HG03342 (cell line): ENCODE data around the gene ABL2.
"Not testable (repeated sequence)": the region's sequence is repeated elsewhere in the genome, so short reads cannot be mapped to it uniquely, and the experiment has no call there.

Experiments
- ATAC-seq: cut with Tn5 transposase; IDR thresholded peaks from one replicate; pipeline ENCODE4 v1.9.1; 2021; ENCODE audit warnings: mild to moderate bottlenecking, moderate library complexity; ENCODE audit not compliant: unreplicated experiment

The ABL2 gene

DNA sequence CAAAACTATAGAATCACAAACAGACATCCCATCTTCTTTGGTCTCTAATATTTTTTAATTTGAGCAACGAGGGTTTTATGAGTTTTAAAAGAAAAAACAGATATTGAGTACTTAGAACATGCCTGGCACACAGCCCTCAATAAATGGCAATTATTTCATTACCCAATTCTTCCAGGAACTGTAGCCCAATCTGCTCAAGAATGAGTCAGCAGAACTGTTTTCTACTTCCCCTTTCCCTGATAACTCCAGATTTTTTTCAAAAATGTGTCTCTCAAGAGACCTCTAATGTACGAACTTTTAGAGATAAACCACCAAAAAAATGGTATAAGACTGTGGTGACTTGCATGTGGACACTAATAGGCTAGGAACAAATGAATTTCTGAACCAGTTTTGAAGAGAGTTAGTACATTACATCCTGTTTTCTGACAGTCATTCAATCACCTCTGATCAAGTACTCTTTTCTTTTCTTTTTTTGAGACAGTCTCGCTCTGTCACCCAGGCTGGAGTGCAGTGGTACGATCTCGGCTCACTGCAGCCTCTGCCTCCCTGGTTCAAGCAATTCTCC lies 11.5 kb downstream of the ABL2 start:
- ATAC-seq = no peak

DNA sequence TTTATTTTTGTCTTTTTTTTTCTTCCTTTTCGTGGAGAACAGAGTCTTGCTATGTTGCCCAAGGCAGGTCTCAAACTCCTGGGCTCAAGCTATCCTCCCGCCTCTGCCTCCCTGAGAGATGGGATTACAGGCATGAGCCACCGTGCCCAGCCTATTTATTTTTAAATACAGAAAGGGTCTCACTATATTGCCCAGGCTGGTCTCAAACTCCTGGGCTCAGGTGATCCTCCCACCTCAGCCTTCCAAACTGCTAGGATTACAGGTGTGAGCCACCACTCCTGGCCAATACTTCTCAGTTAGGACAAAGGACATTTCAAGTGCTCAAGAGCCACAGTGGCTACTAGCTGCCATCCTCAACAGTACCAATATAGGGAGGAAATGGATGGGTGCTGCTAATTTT lies 16.2 kb downstream of the ABL2 start:
- not testable (repeated sequence) for ATAC-seq

DNA sequence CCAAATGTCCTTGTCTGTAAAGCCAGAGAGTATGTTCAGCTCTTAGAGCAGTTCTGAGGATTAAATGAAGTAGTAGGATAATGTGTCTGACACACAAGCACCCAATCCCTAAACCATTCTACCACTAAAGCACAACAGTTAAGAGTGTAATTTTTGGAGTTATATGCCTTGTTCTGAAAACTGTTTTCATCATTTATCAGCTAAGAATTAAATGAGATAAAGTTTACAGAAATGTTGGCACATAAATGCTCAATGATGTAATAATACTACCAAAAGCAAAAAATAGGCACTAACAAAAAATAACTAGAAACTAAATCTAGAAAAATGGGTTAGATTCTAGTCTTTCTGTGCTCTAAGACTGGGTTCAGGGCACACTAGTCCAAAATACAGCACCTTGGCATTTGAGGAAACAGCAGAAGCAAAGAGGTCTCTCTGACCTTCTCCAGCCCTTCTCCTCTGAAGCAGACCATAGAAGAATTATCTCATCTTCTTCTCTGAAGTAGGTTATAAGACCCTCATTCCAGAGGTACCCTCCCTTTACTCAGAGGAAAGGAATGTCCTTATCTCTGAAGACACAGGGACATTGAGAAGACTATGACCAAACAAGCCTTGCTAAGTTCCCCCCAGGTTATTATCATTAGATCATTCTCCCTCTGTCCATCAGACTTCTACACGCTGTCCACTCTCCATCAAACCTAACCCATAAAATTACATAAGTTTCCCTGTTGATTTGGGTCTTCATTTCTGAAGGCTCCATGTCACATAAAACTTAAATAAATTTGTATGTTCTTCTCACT lies 20.6 kb downstream of the ABL2 start:
- no peak for ATAC-seq

DNA sequence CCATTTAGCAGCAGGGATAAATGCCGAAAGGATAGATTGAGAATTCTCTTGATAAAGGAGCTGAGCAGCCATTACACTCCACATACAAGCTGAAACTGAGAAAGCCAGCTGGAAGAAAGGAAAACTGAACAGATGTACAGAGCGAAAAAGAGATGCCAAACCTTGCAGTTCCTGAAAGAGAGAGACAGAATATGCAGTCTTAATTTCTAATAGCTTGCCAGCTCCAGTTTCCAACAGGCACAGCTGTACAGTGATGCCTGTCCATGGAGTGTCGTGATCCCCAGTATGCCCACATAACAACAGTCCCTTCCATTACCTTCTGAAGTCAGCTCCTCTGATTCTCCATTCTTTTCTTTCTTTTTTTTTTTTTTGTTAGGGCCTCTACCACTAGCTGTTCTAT lies 22.7 kb downstream of the ABL2 start:
- ATAC-seq = no peak

DNA sequence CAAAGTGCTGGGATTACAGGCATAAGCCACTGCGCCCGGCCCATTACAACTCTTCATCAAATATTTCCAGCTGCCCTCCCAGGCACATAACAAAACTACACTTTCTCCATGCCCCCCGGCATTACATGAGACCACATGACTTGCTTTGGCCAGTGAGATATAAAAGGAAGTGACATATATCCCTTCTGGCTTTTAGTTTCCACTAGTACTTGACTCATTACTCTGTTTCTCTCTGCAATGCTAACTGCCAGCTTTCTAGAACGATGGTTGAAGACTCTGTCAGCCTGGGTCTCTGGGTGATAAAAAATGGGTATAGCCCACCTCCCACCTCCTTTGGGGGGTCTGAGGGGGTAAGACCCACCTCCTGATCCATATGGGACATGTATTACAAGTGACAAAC lies 24.2 kb downstream of the ABL2 start:
- no peak for ATAC-seq

DNA sequence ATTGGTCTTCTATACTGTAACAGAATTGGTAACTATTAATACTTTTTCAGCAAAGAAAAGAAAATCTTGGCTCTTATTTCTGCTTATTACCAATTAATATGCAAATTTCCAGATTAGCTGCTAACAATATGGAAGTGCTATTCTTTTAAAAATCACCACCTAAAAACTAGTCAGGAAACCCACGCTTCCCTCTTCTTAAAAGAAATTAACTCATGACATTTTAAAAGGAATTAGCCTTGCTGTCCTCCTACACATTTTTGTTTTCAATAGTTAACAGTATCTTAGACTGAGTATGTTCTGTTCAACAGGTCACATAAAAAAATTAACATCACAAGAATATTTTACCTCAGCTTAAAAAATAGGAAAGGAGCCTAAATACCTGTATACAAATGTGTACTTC lies 27.3 kb downstream of the ABL2 start:
- ATAC-seq = no peak

DNA sequence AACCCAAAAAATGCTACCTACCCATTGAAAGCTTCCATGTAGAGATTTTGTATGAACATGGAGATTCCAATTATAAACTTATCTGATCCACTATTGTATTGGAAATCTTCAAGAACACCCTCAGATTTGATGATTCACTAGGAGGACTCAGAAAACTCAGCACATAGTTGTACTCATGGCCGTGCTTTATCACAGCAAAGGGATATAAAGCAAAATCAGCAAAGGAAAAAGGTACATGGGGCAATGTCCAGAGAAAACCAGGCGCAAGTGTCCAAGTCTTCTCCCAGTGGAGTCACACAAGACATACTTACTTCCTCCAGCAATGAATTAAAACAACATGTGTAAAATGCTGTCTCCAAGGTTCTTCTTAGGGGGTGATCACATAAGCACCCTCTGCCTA lies 28.9 kb downstream of the ABL2 start:
- ATAC-seq = no peak

DNA sequence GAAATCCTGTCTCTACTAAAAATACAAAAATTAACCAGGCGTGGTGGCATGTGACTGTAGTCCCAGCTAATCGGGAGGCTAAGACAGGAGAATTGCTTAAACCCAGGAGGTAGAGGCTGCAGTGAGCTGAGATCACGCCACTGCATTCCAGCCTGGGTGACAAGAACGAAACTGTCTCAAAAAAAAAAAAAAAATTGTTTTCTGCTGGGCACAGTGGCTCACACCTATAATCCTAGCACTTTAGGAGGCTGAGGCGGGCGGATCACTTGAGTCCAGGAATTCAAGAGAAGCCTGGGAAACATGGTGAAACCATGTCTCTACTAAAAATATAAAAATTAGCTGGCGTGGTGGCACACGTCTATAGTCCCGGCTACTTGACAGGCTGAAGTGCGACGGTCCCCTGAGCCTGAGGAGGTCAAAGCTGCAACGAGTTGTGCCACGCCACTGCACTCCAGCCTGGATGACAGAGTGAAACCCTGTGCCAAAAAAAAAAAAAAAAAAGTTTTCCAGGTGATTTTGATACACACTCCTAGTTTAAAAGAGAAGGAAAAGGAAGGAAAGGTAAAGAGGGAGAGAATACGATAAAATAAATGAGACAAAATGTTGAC lies 31.7 kb downstream of the ABL2 start:
- no peak for ATAC-seq

DNA sequence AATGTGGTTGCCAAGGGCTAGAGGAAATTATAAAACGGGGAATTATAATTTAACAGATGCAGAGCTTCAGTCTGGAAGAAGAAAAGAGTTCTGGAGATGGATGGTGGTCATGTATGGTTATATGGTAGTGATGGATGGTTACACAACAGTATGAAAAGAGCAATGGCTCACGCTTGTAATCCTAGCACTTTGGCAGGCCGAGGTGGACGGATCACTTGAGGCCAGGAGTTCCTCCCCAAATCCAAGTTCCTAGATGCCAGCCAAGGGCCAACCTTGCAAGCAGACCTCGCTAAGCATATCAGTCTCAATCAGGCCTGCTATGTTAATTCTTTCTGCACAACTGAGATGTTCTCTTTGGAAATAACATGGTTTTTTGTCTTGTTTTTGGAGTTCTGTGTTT lies 33.6 kb downstream of the ABL2 start:
- not testable (repeated sequence) for ATAC-seq

DNA sequence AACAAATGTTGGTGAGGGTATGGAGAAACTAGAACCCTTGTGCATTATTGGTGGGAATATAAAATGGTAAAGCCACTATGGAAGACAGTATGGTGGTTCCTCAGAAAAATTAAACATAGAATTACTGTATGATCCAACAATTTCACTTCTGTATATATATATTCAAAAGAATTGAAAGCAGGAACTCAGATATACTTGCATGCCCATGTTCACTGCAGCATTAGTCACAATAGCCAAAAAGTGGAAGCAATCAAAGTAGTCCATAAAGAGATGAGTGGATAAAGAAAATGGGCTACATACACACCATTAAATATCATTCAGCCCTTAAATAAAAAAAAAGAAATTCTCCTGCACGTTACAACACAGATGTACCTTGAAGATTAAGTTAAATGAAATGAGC lies 34.1 kb downstream of the ABL2 start:
- no peak for ATAC-seq

DNA sequence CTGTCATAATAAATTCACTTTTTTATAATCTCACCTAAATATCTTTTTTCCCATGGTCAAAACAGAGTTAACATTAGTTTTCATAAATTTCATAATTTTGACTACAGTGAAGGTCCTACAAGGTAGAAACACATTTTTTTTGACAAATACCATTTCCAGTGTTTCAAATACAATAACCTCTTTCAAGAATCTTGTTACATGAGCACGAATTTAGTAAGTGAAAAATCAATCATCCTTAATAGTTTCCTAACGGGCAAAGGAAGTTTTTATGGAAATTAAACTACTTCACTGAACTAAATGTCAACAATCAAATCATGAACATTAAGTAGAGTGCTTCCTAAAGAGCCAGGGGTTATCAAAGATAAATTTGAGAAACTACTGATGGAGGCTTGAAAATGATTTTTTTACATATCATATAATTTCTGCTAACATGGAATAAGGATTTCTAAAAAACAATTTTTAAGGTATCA lies 35.4 kb downstream of the ABL2 start:
- ATAC-seq = no peak

DNA sequence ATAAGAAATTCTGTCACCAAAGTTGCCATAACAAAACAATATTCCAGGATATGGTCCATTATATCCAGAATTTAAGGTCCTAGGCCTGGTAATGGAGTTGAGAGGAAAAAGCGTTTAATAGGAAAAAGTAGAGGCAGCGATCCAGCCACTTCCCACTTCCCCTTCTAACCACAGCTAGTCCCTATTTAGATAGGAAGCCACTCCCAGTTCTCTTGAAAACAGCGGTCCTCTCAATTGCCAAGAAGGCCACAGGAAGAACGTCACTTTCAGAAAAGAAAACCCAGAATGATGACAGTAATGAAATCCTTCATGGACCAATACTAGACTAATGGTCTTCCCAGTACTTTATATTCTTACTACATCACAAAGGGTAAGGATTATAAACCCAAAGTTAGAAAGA lies 38.6 kb downstream of the ABL2 start:
- no peak for ATAC-seq

DNA sequence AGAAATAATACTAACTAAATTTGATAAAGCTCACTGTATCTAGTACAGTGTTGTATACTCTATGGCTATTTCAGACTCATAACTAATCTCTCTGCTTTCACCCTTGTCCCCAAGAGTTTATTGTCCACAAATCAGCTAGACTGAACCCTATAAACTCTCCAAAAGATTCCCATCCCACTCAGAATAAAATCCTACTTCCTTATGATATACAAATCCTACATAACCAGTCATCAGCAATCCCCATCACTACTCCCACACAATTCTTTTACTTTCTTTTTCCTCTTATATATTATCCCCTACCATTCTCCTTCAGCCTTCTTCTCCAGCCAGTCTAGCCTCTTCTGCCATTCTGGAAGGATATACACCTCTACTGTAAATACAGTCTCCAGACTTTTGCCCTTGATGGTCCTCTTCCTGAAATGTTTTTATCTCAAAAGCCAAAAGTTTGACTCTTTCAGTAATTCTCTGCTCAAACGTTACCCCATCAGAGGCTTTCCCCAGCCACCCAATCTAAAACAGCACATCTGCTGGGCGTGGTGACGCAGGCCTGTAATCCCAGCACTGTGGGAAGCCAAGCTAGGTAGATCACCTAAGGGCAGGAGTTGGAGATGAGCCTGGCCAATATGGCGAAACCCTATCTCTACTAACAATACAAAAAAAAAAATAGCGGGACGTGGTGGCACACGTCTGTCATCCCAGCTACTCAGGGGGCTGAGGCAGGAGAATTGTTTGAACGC lies 41.6 kb downstream of the ABL2 start:
- no peak for ATAC-seq

DNA sequence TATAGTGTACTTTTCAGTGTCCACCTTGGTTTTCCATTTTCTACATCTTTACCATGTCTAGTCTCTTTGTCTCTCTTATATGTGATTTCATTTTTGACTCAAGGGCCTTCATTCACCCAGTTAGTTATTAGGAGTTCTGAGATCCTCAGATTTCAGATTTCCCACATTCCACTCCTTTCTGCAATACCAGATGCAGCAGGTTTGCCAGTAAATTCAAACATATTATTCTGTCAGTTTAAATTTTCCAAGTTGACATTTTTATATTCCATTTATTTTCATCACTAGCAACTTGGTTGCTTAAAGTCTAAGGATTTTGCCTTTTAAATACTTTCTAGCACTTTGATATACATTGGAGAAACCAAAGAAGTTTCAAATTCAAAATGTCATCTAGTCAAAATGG lies 42.4 kb downstream of the ABL2 start:
- ATAC-seq = no peak

DNA sequence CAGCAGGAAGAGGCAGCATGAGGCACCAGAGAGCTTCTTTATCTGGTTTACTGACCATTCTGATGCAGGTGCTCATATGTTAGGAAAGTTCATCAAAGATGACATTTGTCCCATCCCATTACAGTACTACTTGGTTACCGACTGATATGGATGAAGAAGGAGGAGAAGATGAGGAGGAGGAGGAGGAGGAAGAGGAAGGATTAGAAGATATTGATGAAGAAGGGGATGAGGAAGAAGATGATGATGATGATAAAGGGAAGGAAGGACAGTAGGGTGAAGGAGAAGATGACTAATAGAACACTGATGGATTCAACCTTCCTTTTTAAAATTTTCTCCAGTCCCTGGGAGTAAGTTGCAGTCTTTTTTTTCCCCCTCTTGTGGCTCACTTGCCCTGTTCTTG lies 45.1 kb downstream of the ABL2 start:
- no peak for ATAC-seq

DNA sequence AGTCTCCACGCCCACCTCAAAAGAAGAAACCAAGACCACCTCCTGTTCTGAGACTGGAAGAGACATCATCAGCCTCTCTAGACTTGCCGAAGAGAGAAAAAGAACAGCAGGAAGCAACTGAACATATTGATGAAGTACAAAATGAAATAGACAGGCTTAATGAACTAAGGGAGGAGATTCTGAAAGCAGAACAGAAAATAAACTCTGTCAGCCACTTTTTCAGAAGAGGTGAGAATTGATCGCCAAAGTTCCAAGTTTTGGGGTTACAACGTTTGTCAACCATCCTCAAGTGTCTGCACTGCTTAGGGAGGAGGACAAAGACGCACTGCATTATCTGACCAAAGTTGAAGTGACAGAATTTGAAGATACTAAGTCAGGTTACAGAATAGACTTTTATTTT lies 45.6 kb downstream of the ABL2 start:
- ATAC-seq = no peak

DNA sequence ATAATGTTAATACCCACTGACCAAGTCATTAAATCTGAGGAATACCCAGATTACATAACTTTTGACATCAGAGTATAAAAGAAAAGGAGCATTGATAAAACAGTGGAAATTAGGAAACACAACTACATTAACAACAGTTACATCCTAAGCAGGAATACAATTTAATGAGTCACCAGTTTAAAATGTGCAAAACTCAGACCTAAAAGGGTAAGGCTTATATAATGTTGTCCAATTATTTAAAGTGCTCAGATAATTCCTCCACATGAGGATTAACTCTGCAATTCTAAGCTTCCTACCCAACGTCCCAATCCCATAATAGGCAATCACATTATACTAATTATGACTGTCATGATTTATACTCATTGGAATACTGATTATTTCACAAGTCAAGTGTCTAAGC lies 50.5 kb downstream of the ABL2 start:
- no peak for ATAC-seq

DNA sequence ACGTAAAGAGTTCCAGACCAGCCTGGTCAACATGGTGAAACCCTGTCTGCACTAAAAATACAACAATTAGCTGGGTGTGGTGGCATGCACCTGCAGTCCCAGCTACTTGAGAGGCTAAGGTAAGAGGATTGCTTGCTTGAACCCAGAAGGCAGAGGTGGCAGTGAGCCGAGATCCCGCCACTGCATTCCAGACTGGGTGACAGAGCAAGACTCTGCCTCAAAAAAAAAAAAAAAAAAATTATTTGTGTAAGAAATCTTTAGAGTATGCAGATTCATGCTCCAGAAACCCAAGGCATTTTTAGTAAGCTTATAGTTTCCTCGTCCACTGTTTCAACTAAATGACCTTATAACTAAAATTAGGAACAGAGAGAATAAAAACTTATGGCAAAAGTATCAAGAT lies 51.3 kb downstream of the ABL2 start:
- no peak for ATAC-seq

DNA sequence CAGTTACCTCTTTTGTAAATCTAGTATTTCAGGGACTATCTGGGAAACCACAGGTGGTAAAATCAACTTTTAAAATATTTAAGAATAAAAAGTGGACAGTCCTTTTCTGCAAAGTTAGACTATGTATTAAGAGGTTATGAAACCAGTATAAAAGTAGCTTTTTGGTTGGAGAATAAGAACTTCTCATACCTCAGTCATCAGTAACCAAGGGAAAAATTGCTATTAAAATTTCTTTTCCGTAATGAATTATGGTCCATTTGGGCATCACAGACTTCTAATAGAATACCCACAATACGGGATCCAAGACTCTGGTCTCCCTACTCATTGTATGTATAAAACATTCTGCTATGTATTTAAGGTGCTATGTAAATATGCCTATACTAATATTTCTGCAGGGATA lies 51.9 kb downstream of the ABL2 start:
- ATAC-seq = no peak

DNA sequence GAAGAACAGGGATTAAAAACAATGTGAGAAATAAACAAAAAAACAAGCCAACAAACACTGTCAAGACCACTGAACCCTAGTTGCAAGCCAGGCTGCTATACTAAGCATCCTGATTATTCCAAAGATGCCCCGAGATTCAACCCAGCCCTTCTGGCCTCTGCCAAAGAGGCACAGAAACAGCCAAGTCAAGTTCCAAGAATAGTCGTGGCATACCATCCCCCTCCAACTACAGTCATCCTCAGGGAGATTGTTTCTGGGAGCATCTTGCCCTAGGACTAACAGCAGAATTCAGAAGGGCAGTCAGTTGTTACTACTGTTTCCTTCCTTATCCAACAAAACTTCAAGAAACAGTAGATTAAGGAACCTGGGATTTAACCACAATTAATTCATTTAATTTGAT lies 52.3 kb downstream of the ABL2 start:
- no peak for ATAC-seq

DNA sequence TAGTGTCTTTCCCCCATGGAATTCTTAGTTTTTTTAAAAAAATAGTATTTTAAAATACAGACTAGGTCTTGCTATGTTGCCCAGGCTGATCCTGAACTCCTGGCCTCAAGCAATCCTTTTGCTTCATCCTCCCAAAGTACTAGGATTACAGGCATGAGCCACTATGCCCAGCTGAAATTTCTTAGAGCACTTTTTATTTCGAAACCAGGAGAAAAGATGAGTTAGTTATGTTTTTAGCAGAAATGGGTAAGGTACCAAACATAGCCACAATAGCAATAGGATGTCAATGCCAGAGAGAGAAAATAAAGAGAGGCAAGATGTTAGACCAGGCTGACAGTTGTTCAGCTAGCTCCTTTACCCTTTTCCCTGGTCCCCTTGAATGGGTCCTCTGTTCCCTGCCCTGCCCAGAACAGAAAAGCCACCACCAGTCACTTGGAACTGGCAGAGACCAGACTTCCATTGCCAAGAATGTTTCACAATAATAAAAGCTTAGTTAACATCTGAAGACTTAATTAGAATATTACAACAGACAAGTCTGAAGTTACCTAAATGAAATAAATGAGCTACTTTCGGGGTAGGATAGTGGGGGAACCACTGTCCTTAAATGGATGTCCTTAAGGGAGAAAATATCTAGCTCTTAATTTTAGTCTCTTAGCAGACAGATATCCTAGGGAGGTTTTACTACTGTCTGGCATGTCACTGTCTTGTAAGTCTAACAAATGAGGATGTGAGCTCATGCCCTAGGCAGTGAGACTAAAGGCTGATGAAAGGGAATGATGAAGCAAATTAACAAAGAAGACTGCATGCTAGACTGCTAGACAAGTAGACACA lies 54.3 kb downstream of the ABL2 start:
- ATAC-seq = no peak
